RPMI7951 (cell line): ENCODE measurements around the gene SP7. TPM values are rescaled to one million over a fixed set of nuclear protein-coding genes. Genes with fewer than 3 reads are reported as not detected.
"Not testable (repeated sequence)": the region's sequence is repeated elsewhere in the genome, so short reads cannot be mapped to it uniquely, and the experiment has no call there.

Experiments
- DNase-seq: peaks from one replicate; pipeline ENCODE4 v3.0.0-alpha.2; 2012; ENCODE audit warnings: low read depth
- total RNA-seq: library from RNA; depleted of rRNA; stranded (reverse); fragments of >200 nt; shearing (Covaris generic); gene quantifications from 2 replicates; pipeline ENCODE4 v1.2.3, GENCODE V29; 2014; rRNA removed

The SP7 gene
- not detected in 2 replicates for total RNA-seq

- DNase-seq: no peak
Observed at GRCh38 chr12:53336181-53336681, at the start of gene SP7. Gene SP7 (minus strand): TSS chr12:53336354. CDS start chr12:53335646, 708 bp downstream.

GRCh38 chr12:53383258-53383657 lies 47.1 kb upstream of the SP7 start:
- DNase-seq: no peak

GRCh38 chr12:53381731-53382630 lies 45.8 kb upstream of the SP7 start:
- peak; percentile 52 for DNase-seq

GRCh38 chr12:53380794-53381730 lies 44.9 kb upstream of the SP7 start:
- peak; percentile 56 for DNase-seq

GRCh38 chr12:53380104-53380793 lies 44.1 kb upstream of the SP7 start, which contains the start of gene SP1:
Gene SP1 (plus strand): TSS chr12:53380176. CDS start chr12:53380292, 116 bp downstream.
- DNase-seq: peak; percentile 90

GRCh38 chr12:53379389-53380103 lies 43.4 kb upstream of the SP7 start:
- DNase-seq: peak; percentile 100

GRCh38 chr12:53378724-53379388 lies 42.7 kb upstream of the SP7 start:
- no peak for DNase-seq

- DNase-seq: no peak
Observed at GRCh38 chr12:53378222-53378621, 42.1 kb upstream of the SP7 start.

- no peak for DNase-seq
Observed at GRCh38 chr12:53376747-53377146, 40.6 kb upstream of the SP7 start.

GRCh38 chr12:53374277-53374676 lies 38.1 kb upstream of the SP7 start:
- DNase-seq: not testable (repeated sequence)

- not testable (repeated sequence) for DNase-seq
Observed at GRCh38 chr12:53373554-53374133, 37.5 kb upstream of the SP7 start.

GRCh38 chr12:53365245-53365904 lies 29.2 kb upstream of the SP7 start:
- DNase-seq: no peak

GRCh38 chr12:53361638-53362037 lies 25.5 kb upstream of the SP7 start:
- not testable (repeated sequence) for DNase-seq

GRCh38 chr12:53358836-53359419 lies 22.8 kb upstream of the SP7 start:
- no peak for DNase-seq

GRCh38 chr12:53355121-53355520 lies 19.0 kb upstream of the SP7 start:
- DNase-seq: no peak

- DNase-seq: no peak
Observed at GRCh38 chr12:53353257-53353655, 17.1 kb upstream of the SP7 start.

- DNase-seq: peak; percentile 81
Observed at GRCh38 chr12:53352331-53353256, 16.4 kb upstream of the SP7 start.

GRCh38 chr12:53347905-53348304 lies 11.8 kb upstream of the SP7 start:
- no peak for DNase-seq
